HEK293T (cell line): ENCODE data around the gene UBD.

ENCODE experiments used
- ARNT ChIP-seq: fragments of 450-650 bp; IDR thresholded peaks from 2 replicates; pipeline ENCODE4 v1.6.1; 2017; ENCODE audit warnings: mild to moderate bottlenecking
- BHLHE40 ChIP-seq: fragments of 450-650 bp; IDR thresholded peaks from 2 replicates; pipeline ENCODE4 v1.6.1; 2016; ENCODE audit warnings: mild to moderate bottlenecking, moderate library complexity, borderline replicate concordance
- ELF4 ChIP-seq: fragments of 450-650 bp; IDR thresholded peaks from 2 replicates; pipeline ENCODE4 v1.6.1; 2017; ENCODE audit warnings: antibody characterized with exemption
- FOXK2 ChIP-seq: fragments of 450-650 bp; IDR thresholded peaks from 2 replicates; pipeline ENCODE4 v1.6.1; 2016; ENCODE audit warnings: mild to moderate bottlenecking
- FOXM1 ChIP-seq: fragments of 450-650 bp; IDR thresholded peaks from 2 replicates; pipeline ENCODE4 v1.6.1; 2017; ENCODE audit warnings: mild to moderate bottlenecking, borderline replicate concordance
- HDGF ChIP-seq: fragments of 450-650 bp; IDR thresholded peaks from 2 replicates; pipeline ENCODE4 v1.6.1; 2017; ENCODE audit warnings: antibody characterized with exemption, borderline replicate concordance
- NFRKB ChIP-seq: fragments of 450-650 bp; IDR thresholded peaks from 2 replicates; pipeline ENCODE4 v1.6.1; 2016; ENCODE audit warnings: mild to moderate bottlenecking, moderate library complexity
- SP1 ChIP-seq: fragments of 450-650 bp; IDR thresholded peaks from 2 replicates; pipeline ENCODE4 v1.6.1; 2017
- TARDBP ChIP-seq: fragments of 450-650 bp; IDR thresholded peaks from 2 replicates; pipeline ENCODE4 v1.6.1; 2016
- ZNF384 ChIP-seq: fragments of 450-650 bp; IDR thresholded peaks from 2 replicates; pipeline ENCODE4 v1.6.1; 2016

- TF ChIP-seq TARDBP (no peak), ARNT (no peak), SP1 (no peak), NFRKB (no peak), BHLHE40 (no peak), HDGF (no peak), FOXM1 (no peak), ELF4 (no peak), ZNF384 (no peak), FOXK2 (no peak)
Measured at GRCh38 chr6:29591677-29592076, 32.1 kb upstream of the UBD start.
